NCI-H2227 treated with DMSO at 0.1 percent for 48 hours (cell line): ENCODE results near the gene MAP7.
A peak's percentile ranks its signal among the peaks of the same experiment; 100 is the strongest.
"Not testable (repeated sequence)": the region's sequence is repeated elsewhere in the genome, so short reads cannot be mapped to it uniquely, and the experiment has no call there.

Experiments used
- DNase-seq: peaks from one replicate; lab custom pipeline; 2025; lab: John Stamatoyannopoulos, UW

The MAP7 gene

GRCh38 chr6:136375836-136376235 is 174.4 kb downstream of the MAP7 start:
- not testable (repeated sequence) for DNase-seq

GRCh38 chr6:136371959-136372358 is 178.3 kb downstream of the MAP7 start:
- no peak for DNase-seq

GRCh38 chr6:136370988-136371728 is 179.1 kb downstream of the MAP7 start:
- peak; percentile 0 for DNase-seq

GRCh38 chr6:136365776-136366354 is 184.4 kb downstream of the MAP7 start:
- no peak for DNase-seq

GRCh38 chr6:136362421-136363356 is 187.5 kb downstream of the MAP7 start:
- DNase-seq: no peak

GRCh38 chr6:136361787-136362186 is 188.4 kb downstream of the MAP7 start:
- DNase-seq: no peak

- DNase-seq: no peak
These were observed 189.4 kb downstream of the MAP7 start for GRCh38 chr6:136360783-136361182.

GRCh38 chr6:136359851-136360250 is 190.4 kb downstream of the MAP7 start:
- no peak for DNase-seq

- peak; percentile 6 for DNase-seq
These were observed 198.6 kb downstream of the MAP7 start for GRCh38 chr6:136351518-136352110.

- no peak for DNase-seq
These were observed 199.3 kb downstream of the MAP7 start for GRCh38 chr6:136350914-136351313.

- DNase-seq: no peak
These were observed 202.4 kb downstream of the MAP7 start for GRCh38 chr6:136347847-136348246.

GRCh38 chr6:136345145-136345544 is 205.1 kb downstream of the MAP7 start:
- DNase-seq: no peak

- DNase-seq: no peak
These were observed 205.8 kb downstream of the MAP7 start for GRCh38 chr6:136344420-136344819.

- DNase-seq: no peak
These were observed 206.5 kb downstream of the MAP7 start for GRCh38 chr6:136343700-136344099.

- no peak for DNase-seq
These were observed 206.9 kb downstream of the MAP7 start for GRCh38 chr6:136343275-136343674.

GRCh38 chr6:136341967-136342366 is 208.3 kb downstream of the MAP7 start:
- no peak for DNase-seq

GRCh38 chr6:136341367-136341766 is 208.9 kb downstream of the MAP7 start:
- no peak for DNase-seq

GRCh38 chr6:136338486-136338885 is 211.7 kb downstream of the MAP7 start:
- DNase-seq: no peak

- no peak for DNase-seq
These were observed 212.6 kb downstream of the MAP7 start for GRCh38 chr6:136337606-136338005.

GRCh38 chr6:136337121-136337520 is 213.1 kb downstream of the MAP7 start:
- no peak for DNase-seq

GRCh38 chr6:136335736-136336363 is 214.4 kb downstream of the MAP7 start:
- no peak for DNase-seq

- no peak for DNase-seq
These were observed 215.4 kb downstream of the MAP7 start for GRCh38 chr6:136334853-136335252.
